Brain microvascular endothelial cell (primary cell): ENCODE results near the gene TRIM71.
"Not testable (repeated sequence)": the region's sequence is repeated elsewhere in the genome, so short reads cannot be mapped to it uniquely, and the experiment has no call there.

ENCODE experiments used
- DNase-seq: peaks from one replicate; pipeline ENCODE4 v3.0.0-alpha.2; 2020
- H3K27ac ChIP-seq: fragments of 250-450 bp; sonication (Bioruptor Pico); 2 replicates; pipeline ENCODE4 v1.5.1; 2020; ENCODE audit warnings: mild to moderate bottlenecking, moderate library complexity
- H3K27me3 ChIP-seq: fragments of 250-450 bp; sonication (Bioruptor Pico); replicated peaks from 2 replicates; pipeline ENCODE4 v1.5.1; 2020; ENCODE audit warnings: mild to moderate bottlenecking
- H3K36me3 ChIP-seq: fragments of 250-450 bp; sonication (Bioruptor Pico); replicated peaks from 2 replicates; pipeline ENCODE4 v1.5.1; 2020; ENCODE audit warnings: mild to moderate bottlenecking
- H3K4me3 ChIP-seq: 2 replicates; pipeline ENCODE4 v1.5.1; 2011; ENCODE audit warnings: low read depth, mild to moderate bottlenecking, control low read depth, low read length, moderate library complexity
- CTCF ChIP-seq: IDR thresholded peaks from 2 replicates; pipeline ENCODE4 v1.5.1; 2011; ENCODE audit warnings: low read depth, mild to moderate bottlenecking, moderate library complexity, low read length, control low read depth, inconsistent platforms; ENCODE audit errors: missing control alignments
- in situ Hi-C: cut with HindIII; loops from 2 replicates; pipeline ENCODE4 v1.10.0; 2017; ENCODE audit warnings: low sequenced_read_pairs, low pct_ligation_motif_present

The TRIM71 gene

GRCh38 chr3:32912046-32912445 is 94.2 kb downstream of the TRIM71 start:
- H3K36me3 ChIP-seq = no peaks in the 10 kb centered on the region
- H3K4me3 ChIP-seq = no peak overlapping the region
- no peak overlapping the region for H3K27ac ChIP-seq
- no peak for DNase-seq
- H3K27me3 ChIP-seq = no peaks in the 10 kb centered on the region
- TF ChIP-seq CTCF = no peak
- in situ Hi-C loops = no loop called here

DNA sequence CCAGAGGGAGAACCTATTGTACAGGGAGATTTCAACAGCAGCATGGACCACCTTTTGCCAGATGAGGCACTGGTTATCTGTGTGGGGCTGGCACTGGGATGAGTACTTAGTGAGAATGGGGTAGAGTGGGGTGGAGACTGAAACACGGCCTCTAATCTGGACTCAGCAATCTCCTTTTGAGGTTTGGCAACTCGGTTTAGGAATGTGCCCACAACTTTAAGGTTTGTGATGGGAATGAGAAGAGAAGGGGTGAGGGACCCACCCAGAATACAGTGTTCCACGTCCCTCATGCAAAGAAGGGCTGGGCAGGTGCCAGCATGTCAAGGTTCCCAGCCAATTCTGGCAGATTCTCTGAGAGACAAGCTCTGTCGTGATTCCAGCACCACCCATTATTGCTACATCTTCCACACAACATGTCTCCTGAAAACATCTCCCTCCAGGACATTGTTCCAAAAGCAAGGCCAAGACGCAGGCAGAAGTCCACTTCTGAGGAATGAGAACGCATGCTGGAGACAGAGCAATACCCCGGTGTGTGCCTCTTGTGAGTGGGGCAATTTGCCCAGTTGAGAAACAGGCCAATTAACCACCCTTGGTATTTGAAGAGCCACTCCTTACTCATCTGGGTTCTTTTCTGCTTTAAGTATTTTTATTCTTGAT is 96.1 kb downstream of the TRIM71 start:
- DNase-seq = no peak
- Histone ChIP-seq H3K27me3 (no peaks in the 10 kb centered on the region), H3K4me3 (no peak overlapping the region), H3K36me3 (no peaks in the 10 kb centered on the region), H3K27ac (no peak overlapping the region)
- TF ChIP-seq CTCF = no peak
- in situ Hi-C loops = no loop called here

DNA sequence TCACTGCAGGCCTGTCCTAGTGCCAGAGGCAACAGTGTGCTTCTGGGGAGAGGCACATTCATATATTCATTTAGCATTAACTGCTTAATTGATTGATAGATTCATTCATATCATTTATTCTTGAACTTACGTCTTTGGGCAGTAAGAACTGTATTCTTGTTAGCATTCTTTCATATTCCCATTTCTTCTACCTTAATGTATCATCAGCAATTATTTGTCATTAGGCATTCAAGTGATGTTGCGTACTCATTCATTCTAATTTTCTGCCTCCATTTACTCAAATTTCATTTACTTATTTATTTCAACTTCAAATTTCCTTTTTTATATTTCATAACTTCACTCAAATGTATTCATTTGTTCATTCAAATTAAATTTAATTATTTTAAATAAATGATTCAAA is 102.1 kb downstream of the TRIM71 start:
- no peak overlapping the region for H3K27ac ChIP-seq
- no peaks in the 10 kb centered on the region for H3K27me3 ChIP-seq
- H3K36me3 ChIP-seq = no peaks in the 10 kb centered on the region
- TF ChIP-seq CTCF = no peak
- H3K4me3 ChIP-seq = no peak overlapping the region
- in situ Hi-C loops = no loop called here
- no peak for DNase-seq

DNA sequence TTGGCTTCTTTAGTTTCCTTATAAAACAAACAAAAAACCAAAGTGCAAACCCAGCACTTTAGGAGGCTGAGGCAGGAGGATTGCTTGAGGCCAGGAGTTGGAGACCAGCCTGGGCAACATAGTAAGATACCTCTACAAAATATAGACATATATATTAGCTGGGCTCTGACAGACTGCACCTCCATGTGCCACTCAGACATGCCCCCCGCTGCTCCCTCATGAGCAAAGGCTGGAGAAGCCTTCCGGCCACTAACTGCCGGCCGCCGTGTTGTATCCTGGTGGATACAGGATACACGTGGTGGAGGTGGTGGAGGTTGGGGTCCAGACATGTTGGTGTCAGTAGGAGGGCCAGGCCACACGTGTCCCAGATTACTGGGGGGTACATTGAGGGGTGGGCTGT is 104.3 kb downstream of the TRIM71 start:
- Histone ChIP-seq H3K27me3 (no peaks in the 10 kb centered on the region), H3K4me3 (no peak overlapping the region), H3K36me3 (no peaks in the 10 kb centered on the region), H3K27ac (no peak overlapping the region)
- TF ChIP-seq CTCF = no peak
- DNase-seq = no peak
- in situ Hi-C loops = no loop called here

- Histone ChIP-seq H3K27me3 (no peaks in the 10 kb centered on the region), H3K36me3 (no peaks in the 10 kb centered on the region), H3K27ac (no peak overlapping the region), H3K4me3 (no peak overlapping the region)
- DNase-seq = no peak
- no peak for TF ChIP-seq CTCF
- in situ Hi-C loops = no loop called here
Measured at GRCh38 chr3:32930161-32930560, 112.4 kb downstream of the TRIM71 start.

GRCh38 chr3:32931273-32931672 is 113.5 kb downstream of the TRIM71 start:
- in situ Hi-C loops, H3K27me3 ChIP-seq: not testable (repeated sequence)

More at GRCh38 chr3:32931273-32931672, 113.5 kb downstream of the TRIM71 start:
- H3K4me3 ChIP-seq, DNase-seq, H3K36me3 ChIP-seq, H3K27ac ChIP-seq: not testable (repeated sequence)
